Tibial nerve (tissue), 4 donors: ENCODE measurements around the gene KCNQ1. TPM values are rescaled to one million over a fixed set of nuclear protein-coding genes. Genes with fewer than 3 reads are reported as not detected.

Experiments
- DNase-seq, 2 donors: peaks; one replicate each; pipeline ENCODE4 v3.0.0-alpha.2; 2019; ENCODE audit warnings: low spot score in 2 of 2
- H3K27ac ChIP-seq, 4 donors: fragments of 200-600 bp; sonication (generic) in 3 of 4; one replicate each; pipeline ENCODE4 v1.5.1; 2017 to 2019; ENCODE audit warnings: mild to moderate bottlenecking in 1 of 4
- H3K27me3 ChIP-seq, 2 donors: fragments of 200-600 bp; sonication (generic) in 1 of 2; one replicate each; pipeline versions ENCODE4 v1.5.1 to v1.6.0; 2017 to 2019
- H3K36me3 ChIP-seq, 3 donors: fragments of 200-600 bp; sonication (generic); one replicate each; pipeline ENCODE4 v1.5.1; 2018 to 2019
- H3K4me1 ChIP-seq, 4 donors: fragments of 200-600 bp; sonication (generic) in 3 of 4; one replicate each; pipeline ENCODE4 v1.5.1; 2017 to 2019
- H3K4me3 ChIP-seq, 4 donors: fragments of 200-600 bp; sonication (generic) in 3 of 4; one replicate each; pipeline ENCODE4 v1.5.1; 2017 to 2019; ENCODE audit warnings: mild to moderate bottlenecking in 1 of 4, moderate library complexity in 1 of 4
- H3K9me3 ChIP-seq, 4 donors: fragments of 200-600 bp; sonication (generic) in 3 of 4; one replicate each; pipeline ENCODE4 v1.5.1; 2017 to 2019
- CTCF ChIP-seq, 5 experiments: fragments of 200-600 bp in 3 of 5; fragments of 450-650 bp in 2 of 5; sonication (generic) in 3 of 5; IDR thresholded peaks; one replicate each; pipeline ENCODE4 v1.5.1; 2016 to 2019; ENCODE audit warnings: antibody characterized with exemption in 5 of 5, mild to moderate bottlenecking in 3 of 5, moderate library complexity in 2 of 5
- EP300 ChIP-seq, 2 donors: sonication (generic); formaldehyde crosslinking; IDR thresholded peaks; one replicate each; pipeline ENCODE4 v1.6.1; 2017; ENCODE audit warnings: antibody characterized with exemption in 2 of 2, mild to moderate bottlenecking in 1 of 2
- POLR2A ChIP-seq, 2 donors: fragments of 450-650 bp; IDR thresholded peaks; one replicate each; pipeline ENCODE4 v1.6.1; 2017; ENCODE audit warnings: antibody characterized with exemption in 2 of 2, mild to moderate bottlenecking in 2 of 2, moderate library complexity in 2 of 2
- WGBS, 2 donors: methylation state at CpG; one replicate each; pipeline ENCODE4 v1.1.5; 2018; 5-methylcytosine and 5-hydroxymethylcytosine counted together
- total RNA-seq, 4 donors: library from RNA; depleted of rRNA; stranded (reverse); fragments of >200 nt; gene quantifications; one replicate each; pipeline ENCODE4 v1.1.0, GENCODE V29; 2016

KCNQ1 gene
- total RNA-seq, 4 donors from 2014 or later = 3.5 to 11.4 (median 7.5) TPM

- DNase-seq = no peak
- peaks cover 0 to 9% (median 0%) of the 10 kb centered on the region in 4 donors for H3K9me3 ChIP-seq
- H3K27me3 ChIP-seq = no peaks in the 10 kb centered on the region
- TF ChIP-seq POLR2A (IDR thresholded peaks at IDR 0.05) (no peak), EP300 (IDR thresholded peaks at IDR 0.05) (no peak), CTCF (IDR thresholded peaks at IDR 0.05) (no peak)
- no peak overlapping the region for H3K4me3 ChIP-seq
- no peak overlapping the region for H3K27ac ChIP-seq
- H3K4me1 ChIP-seq = peaks cover 0 to 27% (median 9%) of the 10 kb centered on the region in 4 donors
- WGBS, 2 donors = 0 to 78% methylated on average over 1 of the region's 1 CpG
- H3K36me3 ChIP-seq = peaks cover 0 to 15% (median 0%) of the 10 kb centered on the region in 3 donors
Measured at GRCh38 chr11:2670541-2671100, 225.8 kb downstream of the KCNQ1 start.

- WGBS, 2 donors = 80 to 93% methylated on average over 3 of the region's 3 CpGs
- Histone ChIP-seq H3K4me1 (peaks cover 0 to 36% (median 9%) of the 10 kb centered on the region in 4 donors), H3K9me3 (no peaks in the 10 kb centered on the region), H3K27me3 (no peaks in the 10 kb centered on the region), H3K27ac (no peak overlapping the region), H3K4me3 (no peak overlapping the region), H3K36me3 (peaks cover 0 to 14% (median 0%) of the 10 kb centered on the region in 3 donors)
- no peak for DNase-seq
- TF ChIP-seq EP300 (IDR thresholded peaks at IDR 0.05) (no peak), POLR2A (IDR thresholded peaks at IDR 0.05) (no peak), CTCF (IDR thresholded peaks at IDR 0.05) (no peak)
Measured at GRCh38 chr11:2671748-2672147, 226.9 kb downstream of the KCNQ1 start.

- H3K27me3 ChIP-seq = no peaks in the 10 kb centered on the region
- H3K4me3 ChIP-seq = no peak overlapping the region
- no peak for DNase-seq
- H3K9me3 ChIP-seq = no peaks in the 10 kb centered on the region
- WGBS, 2 donors = 97 to 98% methylated on average over 4 of the region's 4 CpGs
- no peak for TF ChIP-seq POLR2A (IDR thresholded peaks at IDR 0.05)
- TF ChIP-seq CTCF (IDR thresholded peaks at IDR 0.05) = no peak
- no peak for TF ChIP-seq EP300 (IDR thresholded peaks at IDR 0.05)
- H3K4me1 ChIP-seq = peaks cover 0 to 42% (median 9%) of the 10 kb centered on the region in 4 donors
- H3K36me3 ChIP-seq = peaks cover 0 to 14% (median 0%) of the 10 kb centered on the region in 3 donors
- H3K27ac ChIP-seq = no peak overlapping the region
Measured at GRCh38 chr11:2672553-2673249, 227.9 kb downstream of the KCNQ1 start.

GRCh38 chr11:2673250-2673610 is 228.4 kb downstream of the KCNQ1 start:
- Histone ChIP-seq H3K4me1 (peaks cover 0 to 42% (median 9%) of the 10 kb centered on the region in 4 donors), H3K4me3 (no peak overlapping the region), H3K36me3 (peaks cover 0 to 14% (median 0%) of the 10 kb centered on the region in 3 donors), H3K9me3 (no peaks in the 10 kb centered on the region), H3K27ac (no peak overlapping the region), H3K27me3 (no peaks in the 10 kb centered on the region)
- WGBS, 2 donors = 100% methylated on average over 2 of the region's 2 CpGs
- no peak for TF ChIP-seq POLR2A (IDR thresholded peaks at IDR 0.05)
- no peak for DNase-seq

- no peak for DNase-seq
- 62 to 63% methylated on average over 14 to 15 of the region's 16 CpGs for WGBS, 2 donors
- Histone ChIP-seq H3K27me3 (no peaks in the 10 kb centered on the region), H3K4me1 (peaks cover 0 to 42% (median 9%) of the 10 kb centered on the region in 4 donors), H3K4me3 (no peak overlapping the region), H3K36me3 (peaks cover 0 to 11% (median 0%) of the 10 kb centered on the region in 3 donors), H3K9me3 (no peaks in the 10 kb centered on the region), H3K27ac (peak overlapping the region in 2 of 4 donors; percentile 53 to 82)
- no peak for TF ChIP-seq EP300 (IDR thresholded peaks at IDR 0.05)
- no peak for TF ChIP-seq CTCF (IDR thresholded peaks at IDR 0.05)
- TF ChIP-seq POLR2A (IDR thresholded peaks at IDR 0.05) = no peak
Measured at GRCh38 chr11:2673871-2674471, 229.2 kb downstream of the KCNQ1 start.
